ENCODE results near the gene PITPNB. TPM values are rescaled to one million over a fixed set of nuclear protein-coding genes. Genes with fewer than 3 reads are reported as not detected.

The PITPNB gene
- total RNA-seq, 1 experiment from 2014 or later, result 24.2 TPM

- DNase-seq (ENCODE audit: low read depth), result no peak
Observed at GRCh38 chr22:27859336-27859735, 59.7 kb downstream of the PITPNB start.

DNA sequence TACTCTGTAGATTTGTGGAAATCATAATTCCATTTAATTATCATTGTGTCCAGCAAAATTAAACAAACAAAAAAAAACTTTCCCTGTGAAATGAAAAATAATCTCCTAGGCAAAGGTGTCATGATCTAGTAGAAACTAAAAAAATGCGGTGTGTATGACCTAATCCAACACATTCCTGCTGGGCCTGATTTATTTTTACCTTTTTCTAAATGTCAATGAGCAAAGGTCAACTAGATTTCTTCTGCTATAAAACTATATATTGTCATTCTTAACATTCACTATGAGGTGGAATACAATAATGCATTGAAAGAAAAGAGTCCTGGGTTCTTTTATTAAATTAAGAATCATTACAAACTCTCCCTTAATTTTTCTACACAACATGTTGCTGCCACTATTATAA, 60.4 kb downstream of the PITPNB start:
- no peak for DNase-seq (ENCODE audit: low read depth)

GRCh38 chr22:27857443-27857842, 61.6 kb downstream of the PITPNB start:
- no peak for DNase-seq (ENCODE audit: low read depth)

DNA sequence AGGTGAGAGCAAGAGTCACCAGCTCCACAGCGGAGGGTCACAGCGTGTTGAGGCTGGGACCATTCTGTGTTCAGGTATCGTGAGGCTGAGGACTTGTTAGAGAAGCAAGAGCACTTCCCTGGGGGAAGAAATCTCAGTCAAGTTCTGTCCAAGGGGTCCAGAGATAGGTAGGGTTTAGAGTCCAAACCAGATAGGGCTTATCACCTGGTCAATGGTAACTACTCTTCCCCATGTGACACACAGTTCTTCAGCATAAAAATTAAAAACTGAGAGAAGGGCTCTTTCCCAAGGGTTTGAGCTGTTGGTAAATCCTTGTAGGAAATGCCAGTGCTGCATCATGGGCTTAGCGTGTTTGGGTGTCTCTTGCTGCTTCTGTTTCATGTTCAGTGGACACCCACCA, 62.7 kb downstream of the PITPNB start:
- no peak for DNase-seq (ENCODE audit: low read depth)

DNA sequence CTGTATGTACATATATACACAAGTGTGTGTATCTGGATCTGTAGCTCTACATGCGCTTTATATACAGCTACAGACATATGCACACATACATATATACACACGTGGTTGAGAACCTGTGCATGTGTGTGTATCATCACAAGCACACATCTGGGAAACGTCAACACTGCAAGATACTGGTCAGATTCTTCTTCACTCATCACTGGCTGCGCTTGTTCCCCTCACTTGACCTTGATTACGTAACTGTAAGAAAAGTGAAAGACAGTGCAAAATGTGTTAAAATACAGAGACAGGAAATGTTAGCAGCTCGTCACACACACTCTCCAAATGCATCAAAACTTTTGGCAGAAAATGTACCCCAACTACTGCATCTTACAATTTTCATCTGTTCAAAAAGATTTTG, 65.6 kb downstream of the PITPNB start:
- no peak for DNase-seq (ENCODE audit: low read depth)

GRCh38 chr22:27851974-27852746, 66.9 kb downstream of the PITPNB start:
- DNase-seq (ENCODE audit: low read depth), result no peak

DNA sequence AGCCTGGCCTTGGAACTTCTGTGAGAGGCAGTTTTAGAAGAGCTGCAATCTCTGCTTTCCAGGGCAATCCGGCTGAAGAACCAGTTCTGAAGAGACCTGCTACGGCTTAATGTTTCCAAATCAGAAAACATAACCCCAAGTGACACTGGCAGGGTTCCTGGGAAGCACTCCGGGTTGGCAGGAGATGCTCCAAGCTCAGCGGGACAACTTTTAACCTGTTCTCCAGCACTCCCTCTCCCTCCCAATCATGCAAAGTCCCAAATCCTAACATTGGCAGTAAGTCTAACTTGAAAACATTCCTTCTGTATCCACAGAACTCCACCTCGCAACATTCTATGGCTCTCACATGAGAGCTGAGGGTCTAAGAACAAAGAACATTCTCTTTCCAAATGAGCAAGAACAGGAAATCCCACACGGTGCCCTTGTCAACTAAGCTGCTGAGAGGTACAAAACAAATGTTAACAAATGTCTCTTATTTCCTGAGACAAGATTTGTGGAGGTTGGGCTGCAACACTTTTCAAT, 69.0 kb downstream of the PITPNB start:
- no peak for DNase-seq (ENCODE audit: low read depth)

DNA sequence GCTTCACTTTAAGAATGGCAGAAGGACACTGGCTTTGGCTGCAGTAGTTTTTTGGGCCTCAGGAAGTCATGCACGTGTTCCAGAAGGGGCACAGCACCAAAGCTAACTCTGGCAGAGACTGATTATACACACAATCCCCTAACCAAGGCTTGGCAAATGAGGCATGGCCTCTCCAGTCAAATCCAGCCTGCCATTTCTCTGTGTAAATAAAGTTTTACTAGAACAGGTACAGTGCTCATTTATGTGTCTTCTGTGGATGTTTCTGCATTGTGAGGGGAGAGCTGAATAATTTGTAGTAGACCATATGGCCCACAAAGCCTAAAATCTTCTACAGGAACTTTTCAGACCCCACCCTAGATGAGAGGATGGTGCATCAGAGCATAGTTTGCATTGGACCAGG, 71.1 kb downstream of the PITPNB start:
- no peak for DNase-seq (ENCODE audit: low read depth)

DNA sequence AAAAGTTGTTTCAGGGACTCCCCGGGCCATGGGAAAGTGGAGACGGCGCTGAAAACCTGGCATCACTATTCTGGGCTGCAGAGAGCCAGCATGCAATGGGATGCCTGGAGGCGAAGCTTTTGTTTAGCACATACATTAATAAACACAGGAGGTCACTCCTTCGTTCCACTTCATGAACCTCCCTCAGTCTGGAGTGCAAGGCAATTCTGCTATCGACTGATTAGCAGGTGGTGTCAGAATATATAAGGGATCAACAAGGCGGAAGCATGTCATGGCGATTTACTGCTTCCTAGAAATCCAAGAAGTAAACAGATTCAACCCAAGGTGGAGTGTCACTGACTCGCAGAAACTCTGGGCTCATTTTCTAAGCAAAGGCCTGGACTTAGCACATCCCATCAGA, 72.1 kb downstream of the PITPNB start:
- no peak for DNase-seq (ENCODE audit: low read depth)

DNA sequence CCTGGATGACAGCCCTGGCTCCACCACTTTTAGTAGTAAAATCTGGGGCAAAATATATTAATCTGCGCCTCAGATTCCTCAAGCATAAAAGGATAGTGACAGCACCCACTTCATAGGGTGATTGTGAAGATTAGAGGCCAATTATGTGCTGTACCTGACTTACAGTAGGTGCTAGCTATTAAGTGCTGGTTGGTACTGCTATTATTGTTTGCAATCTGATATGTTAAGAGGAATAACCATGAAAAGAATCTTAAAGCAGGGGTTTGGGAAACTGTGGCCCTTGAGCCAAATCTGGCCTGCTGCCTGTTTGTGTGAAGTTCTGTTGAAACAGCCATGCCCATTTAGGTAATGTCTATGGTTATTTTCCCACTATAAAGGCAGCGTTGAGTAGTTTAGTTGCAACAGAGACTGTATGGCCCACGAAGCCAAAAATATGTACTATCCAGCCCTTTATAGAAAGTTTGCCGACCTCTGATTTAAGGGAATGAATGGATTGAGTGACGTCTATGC, 72.8 kb downstream of the PITPNB start:
- no peak for DNase-seq (ENCODE audit: low read depth)

- DNase-seq (ENCODE audit: low read depth), result no peak
Observed at GRCh38 chr22:27845644-27846043, 73.4 kb downstream of the PITPNB start.

DNA sequence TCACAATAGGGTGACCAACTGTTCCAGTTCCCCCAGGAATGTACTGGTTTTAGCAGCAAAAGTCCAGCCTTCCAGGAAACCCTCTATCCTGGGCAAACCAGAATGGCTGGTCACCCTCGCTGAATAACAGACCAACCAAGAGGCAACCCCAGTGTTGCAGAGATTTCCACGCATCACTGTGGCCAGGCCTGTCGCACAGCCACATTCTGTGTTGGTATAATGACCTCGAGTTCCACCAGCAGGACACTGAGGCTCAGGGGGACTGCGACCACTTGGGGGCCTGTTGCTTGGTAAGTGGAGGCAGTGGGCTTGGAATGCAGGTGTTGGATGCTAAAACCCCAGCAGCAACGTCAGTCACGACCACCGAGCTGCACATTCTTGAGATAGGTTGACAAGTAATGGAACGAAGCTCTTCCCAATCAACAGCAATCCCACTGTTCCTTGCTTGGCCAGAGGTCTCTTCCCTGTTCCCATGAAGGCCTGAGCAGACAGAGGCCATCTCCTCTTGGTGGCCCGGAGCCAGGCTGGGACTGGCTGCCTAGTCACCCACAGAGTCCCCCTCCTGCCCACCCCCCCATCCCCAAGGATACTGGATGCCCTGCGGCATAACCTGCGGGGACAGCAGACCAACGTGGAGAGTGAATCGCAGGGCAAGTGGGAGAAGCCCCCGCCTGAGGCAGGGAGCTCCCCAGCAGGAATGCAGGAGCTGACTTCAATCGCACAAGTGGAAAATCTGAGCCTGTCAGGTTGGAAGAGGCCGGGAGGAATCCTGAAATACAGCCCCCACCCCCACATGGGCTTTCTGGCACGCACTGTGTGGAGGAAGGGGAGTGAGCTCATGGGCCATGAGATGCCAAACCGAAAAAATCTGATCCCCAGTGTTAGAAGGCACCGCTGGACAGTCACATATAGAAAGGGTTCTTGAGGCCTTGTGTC, 74.1 kb downstream of the PITPNB start:
- no peak for DNase-seq (ENCODE audit: low read depth)

- DNase-seq (ENCODE audit: low read depth), result no peak
Observed at GRCh38 chr22:27844256-27844655, 74.8 kb downstream of the PITPNB start.

DNA sequence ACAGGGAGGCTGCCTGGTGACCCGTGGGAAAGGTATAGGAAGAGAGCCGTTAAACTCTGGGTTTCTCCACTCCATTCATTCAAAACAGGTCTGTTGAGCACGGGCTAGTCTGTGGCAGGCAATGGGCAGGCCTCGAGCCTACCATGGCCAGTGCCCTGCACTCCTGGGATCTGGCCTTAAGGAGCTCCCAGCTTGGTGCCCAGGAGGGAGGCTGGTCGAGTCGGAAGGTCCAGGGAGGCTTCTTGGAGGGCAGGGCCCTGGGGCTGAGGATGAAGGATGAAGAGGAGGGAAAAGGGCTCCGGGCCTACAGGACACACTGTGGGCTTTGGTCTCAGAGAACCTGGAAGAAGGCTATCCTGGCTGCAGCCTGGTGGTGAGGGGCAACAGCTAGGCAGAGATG, 75.6 kb downstream of the PITPNB start:
- no peak for DNase-seq (ENCODE audit: low read depth)

- DNase-seq (ENCODE audit: low read depth), result no peak
Observed at GRCh38 chr22:27842669-27843431, 76.2 kb downstream of the PITPNB start.

GRCh38 chr22:27842201-27842600, 76.9 kb downstream of the PITPNB start:
- DNase-seq (ENCODE audit: low read depth), result no peak

- no peak for DNase-seq (ENCODE audit: low read depth)
Observed at GRCh38 chr22:27840436-27840835, 78.6 kb downstream of the PITPNB start.

DNA sequence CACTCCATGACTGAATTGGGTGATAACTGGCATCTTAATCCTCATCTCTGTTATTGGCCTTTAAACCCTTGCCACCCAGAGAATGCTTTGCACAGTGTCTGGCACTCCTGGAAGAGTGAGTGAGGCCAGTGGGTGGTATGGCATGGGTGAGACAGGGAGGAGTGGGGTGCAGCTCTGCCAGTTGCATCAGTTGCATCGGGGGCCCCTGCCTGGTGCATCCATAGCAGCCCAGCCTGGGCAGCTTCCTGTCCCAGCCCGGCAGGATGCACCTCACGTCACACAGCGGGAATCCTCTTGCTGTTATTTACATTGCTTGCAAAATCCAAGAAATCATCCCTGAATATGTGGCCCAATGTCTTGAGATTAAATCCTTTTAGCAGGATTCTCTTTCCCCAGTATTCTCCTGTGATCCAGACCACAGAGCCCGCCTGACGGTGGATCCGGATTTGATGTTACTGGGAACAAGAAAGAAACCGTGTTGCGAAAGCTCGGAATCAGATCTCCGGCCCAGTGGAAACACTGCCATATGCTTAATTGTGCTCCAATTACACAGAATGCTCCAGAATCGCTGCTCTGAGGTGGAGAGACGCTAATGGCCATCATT, 79.9 kb downstream of the PITPNB start:
- DNase-seq (ENCODE audit: low read depth), result no peak

DNA sequence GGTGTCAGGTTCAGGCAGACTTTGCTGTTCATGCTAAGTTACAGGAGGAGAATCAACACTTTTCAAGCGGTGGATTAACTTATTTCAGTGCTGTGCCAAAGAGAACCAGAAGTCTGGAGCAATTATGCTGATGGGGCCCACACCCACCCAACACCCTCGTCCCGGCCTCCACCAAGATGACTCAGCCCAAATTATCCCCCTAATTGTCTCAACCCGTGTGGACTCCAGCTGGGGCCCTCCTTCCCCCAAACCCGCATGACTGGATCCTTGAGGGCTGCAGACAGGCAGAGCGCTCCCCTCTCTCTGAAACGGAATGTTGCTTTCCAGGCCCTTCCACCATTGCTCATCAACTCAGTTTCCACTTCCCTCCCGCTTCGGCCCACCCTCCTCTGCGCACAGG, 82.9 kb downstream of the PITPNB start:
- DNase-seq (ENCODE audit: low read depth), result no peak

GRCh38 chr22:27835446-27835845, 83.6 kb downstream of the PITPNB start:
- no peak for DNase-seq (ENCODE audit: low read depth)
